ENCODE data around the gene SMIM45.

Gene SMIM45

DNA sequence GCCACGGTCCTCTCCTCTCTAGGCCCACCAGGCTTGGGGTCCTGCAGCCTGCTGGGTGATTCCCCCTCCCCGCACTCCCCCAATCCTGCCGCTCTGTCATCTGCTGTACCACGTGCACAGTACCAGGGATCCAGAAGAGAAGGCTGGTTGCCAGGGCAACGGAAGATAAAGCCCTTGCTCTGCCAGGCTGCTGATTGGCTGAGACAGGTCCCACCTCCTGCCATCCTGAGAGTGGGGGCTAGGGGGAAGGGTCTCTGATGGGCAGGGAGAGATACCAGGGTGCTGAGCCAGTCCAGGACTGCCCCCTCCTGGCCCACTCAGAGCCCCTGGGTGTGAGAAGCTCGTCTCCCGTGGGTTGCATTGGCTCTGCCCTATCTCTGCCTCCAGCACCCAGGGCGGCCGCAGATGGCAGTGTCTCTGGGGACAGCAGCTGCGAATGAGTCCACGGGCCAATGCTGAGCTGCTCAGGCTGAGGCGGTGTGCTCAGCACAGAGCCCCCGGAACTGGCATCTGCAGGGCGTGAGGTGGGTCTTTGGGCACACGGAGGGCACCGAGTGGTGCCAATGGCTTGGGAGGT, at the start of gene SMIM45:
TSS of gene SMIM45 (plus strand) at position 253 of the 577 bp plus-strand sequence.
- DNase-seq, result no peak

DNA sequence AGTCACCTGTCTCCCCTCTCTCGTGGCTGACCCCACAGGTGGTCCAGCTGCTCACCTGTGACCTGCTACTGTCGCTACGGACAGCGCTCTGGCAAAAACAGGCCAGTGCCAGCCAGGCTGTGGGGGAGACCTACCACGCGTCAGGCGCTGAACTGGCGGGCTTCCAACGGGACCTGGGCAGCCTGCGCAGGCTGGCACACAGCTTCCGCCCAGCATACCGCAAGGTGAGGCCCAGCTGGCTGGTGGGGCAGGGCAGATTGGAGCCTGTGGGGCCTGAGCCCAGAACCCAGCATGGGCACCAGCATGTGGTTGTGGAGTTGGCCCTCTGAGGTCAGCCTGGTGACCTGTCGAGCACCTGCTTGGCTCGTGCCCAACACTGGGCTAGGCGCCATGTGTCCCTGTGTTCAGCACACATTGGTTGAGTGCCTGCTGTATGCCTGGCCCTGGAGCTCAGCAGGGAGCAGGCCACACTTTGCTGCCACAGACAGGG, 49.0 kb upstream of the SMIM45 start:
- DNase-seq, result no peak

DNA sequence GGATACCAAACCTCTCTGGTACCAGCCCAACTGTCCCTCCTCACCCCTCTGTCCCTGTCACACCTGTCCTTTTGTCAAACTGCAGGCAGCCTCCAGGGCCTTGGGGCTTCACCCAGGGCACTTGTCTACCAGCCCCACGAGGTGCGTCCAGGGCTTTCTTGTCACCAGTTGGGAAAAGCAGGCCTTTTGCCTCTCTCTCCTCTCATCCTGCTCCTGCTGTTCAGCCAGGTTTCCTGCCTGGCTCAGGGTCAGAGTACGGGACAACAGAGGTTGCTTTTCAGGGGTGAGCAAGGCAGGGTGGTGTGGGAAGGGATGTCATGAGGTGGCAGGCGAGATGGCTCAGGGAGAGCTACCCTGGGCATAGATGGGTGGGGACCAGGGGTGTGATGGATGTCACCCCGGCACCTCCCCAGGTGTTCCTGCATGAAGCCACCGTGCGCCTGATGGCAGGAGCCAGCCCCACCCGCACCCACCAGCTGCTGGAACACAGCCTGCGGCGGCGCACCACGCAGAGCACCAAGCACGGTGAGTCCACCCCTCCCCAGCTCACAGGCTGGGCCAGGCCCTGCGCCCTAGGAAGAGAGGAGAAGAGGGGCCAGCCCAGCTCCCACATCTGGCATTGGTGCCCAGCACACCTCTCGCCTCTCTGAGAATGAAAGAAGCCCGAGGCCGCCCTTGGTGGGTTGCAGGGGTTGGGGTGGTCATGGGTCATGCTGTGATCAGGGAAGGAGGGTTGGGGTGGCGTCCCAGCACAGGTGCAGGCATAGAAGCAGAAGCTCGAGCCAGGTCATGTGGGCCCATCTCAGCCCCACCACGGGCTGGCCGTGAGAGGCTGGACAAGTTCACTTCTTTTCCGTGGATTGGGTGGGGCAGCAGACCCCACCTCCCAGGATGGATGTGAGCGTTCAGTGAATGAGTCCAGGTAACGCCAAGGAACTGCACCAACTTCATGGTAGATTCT, 47.2 kb upstream of the SMIM45 start:
- DNase-seq, result no peak

DNA sequence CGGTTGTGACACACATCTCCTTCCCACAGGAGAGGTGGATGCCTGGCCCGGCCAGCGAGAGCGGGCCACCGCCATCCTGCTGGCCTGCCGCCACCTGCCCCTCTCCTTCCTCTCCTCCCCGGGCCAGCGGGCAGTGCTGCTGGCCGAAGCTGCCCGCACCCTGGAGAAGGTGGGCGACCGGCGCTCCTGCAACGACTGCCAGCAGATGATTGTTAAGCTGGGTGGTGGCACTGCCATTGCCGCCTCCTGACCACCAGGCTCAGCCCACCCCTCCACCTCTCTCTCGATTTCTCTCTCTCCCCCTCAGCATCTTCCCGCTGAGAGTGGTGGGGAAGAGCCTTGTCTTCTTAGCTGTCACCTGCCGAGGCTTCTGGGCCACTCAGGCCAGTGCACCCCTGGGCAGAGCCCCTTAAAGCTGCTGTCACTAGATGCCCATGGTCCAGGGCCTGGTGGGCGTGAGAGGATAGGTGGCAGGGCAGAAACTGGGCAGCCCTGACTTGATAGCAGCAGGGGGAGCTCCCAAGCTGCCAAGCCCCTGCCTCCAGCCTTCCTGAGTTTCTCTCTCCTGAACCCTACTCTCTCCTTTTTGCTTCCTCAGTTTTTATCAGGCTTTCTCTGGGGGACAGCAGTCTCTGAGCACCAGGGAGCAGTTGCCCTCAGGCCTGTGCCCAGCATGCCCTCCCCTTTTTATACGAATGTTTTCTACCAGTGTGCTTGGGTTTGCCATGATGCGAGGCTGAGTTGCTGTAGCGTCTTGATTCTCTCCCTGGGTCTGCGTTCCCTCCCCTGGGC, 46.3 kb upstream of the SMIM45 start:
- DNase-seq, result no peak

DNA sequence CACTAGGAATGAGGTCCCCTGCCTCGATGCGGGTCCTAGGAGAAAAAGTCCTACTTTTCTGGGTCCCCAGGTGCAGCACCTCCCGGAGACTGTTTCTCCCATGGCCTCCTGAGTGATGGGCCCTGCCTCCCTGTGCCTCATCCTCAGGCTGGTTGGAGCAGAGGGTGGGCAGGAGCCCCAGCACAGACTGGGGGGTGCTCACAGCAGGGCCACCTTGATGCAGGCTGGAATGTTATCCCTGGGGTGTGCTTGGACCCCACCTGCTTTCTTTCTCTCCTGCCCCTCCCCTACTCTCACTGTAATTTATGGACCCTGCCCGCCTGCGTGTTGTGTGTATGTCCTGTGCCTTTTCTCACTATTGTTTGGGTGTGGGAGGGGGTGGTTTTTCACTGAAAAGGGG, 45.1 kb upstream of the SMIM45 start:
- no peak for DNase-seq

DNA sequence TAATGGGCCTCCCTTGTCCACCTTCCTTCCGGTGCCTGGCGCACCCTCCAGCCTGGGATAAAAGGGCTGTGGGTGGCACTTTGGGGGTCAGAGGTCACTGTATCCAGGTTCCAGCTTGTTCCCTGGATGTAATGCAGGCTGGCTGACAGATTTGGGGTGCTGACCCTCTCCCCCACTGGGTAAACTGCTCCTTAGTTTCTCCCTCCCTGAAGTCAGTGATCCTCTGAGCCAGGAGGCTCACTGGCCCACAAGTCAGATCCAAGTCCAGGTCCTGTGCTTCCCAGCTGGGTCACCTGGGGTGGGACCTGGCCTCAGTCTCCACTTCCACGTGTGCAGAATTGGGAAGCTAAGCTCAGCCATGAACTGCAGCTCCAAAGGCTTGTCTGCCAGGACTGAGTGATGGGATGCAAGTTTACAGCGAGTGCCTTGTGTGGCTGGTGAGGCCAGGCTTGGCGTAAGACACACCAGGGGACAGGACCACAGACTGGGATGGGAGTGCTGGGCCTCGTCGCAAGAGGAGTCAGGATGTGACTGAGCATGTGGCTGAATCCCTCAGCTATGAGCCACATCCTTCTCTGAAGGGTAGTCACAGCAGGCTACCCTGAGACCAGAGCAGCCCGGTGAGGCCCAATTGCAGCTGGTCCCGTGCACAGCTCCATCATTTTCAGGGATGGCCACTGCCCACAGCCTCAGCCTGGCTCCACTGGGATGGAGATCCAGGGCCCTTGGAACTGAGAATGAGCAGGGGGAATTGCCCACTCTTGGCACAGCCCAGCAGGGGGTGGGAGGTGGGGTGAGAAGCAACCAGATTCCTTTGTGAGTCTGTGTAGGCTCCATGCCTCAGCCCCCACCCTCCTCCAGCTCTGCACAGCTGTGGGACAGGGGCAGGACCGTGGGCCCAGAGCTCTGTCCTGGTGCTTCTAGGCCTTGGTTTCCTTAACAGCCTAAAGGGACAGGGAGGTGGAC, 44.2 kb upstream of the SMIM45 start:
- no peak for DNase-seq

DNA sequence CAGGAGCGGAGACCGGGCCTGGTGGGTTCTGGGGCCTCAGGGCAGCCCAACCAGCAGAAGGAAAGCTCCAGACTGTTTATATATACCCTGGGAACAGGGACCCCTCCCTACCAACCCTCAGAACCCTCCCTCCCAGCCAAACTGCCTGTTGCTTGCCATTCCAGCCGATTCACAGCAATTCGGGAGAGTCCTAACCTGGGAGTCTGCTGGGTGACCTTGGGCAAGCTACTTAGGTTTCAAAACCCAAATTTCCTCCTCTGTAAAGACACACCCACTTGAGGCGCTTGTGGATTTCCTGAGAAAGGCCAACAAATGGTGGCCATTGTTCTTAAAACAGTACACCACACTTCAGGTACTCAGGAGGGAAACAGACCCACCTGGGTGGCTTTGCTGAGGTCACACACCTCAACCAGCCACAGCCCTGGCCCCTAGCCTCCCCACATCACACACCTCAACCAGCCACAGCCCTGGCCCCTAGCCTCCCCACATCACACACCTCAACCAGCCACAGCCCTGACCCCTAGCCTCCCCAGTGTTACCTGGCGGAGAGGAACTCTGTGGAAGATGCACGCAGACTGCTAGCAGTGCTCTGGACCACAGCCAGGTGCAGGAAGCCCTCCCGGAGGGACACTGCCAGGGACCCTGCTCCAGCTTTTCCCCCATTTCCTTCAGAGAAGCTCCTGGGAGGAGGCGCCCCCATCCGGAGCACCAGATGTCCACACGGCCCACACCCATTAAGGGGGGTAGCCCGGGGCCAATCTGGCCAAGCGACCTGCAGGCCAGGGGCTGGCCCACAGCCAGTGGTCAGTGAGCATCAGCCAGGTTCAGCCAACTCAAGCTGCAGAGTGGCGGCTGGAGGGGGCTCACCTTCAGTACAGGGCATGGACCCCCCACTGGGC, 43.3 kb upstream of the SMIM45 start:
- no peak for DNase-seq

DNA sequence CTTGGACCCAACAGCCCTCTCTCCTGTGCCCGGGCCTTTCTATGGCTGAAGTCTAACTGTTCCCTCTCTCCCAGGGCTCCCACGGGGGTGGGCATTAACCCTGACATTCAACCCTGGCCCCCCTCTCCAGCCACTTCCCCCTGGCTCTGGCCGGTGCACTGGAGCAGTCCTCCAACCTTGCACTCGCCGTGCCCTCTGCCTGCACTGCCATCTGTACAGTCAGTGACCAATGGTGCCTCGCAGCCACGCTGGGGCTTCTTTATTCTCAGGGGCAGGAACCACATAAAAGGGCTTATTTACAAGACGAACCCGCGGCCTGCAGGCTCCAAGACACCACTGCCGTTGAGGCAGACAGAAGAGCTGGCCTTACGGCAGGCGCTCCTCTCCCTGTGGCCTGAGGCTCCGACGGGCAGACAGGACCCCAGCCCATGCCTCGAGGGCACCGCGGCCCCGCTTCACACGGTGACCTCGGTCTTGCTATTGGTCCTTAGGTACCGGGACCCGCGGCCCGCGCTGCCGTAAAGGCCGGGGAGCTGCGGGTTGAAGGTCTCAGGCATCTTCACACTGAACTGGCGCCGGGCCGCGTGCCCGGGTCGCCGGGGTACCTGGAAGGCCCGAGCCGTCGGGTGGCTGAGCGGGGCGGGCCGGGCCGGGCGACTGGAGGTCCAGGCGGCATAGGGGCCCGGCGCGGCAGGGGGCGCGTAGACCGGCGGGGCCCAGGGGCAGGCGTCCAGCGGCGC, 42.5 kb upstream of the SMIM45 start:
- no peak for DNase-seq

DNA sequence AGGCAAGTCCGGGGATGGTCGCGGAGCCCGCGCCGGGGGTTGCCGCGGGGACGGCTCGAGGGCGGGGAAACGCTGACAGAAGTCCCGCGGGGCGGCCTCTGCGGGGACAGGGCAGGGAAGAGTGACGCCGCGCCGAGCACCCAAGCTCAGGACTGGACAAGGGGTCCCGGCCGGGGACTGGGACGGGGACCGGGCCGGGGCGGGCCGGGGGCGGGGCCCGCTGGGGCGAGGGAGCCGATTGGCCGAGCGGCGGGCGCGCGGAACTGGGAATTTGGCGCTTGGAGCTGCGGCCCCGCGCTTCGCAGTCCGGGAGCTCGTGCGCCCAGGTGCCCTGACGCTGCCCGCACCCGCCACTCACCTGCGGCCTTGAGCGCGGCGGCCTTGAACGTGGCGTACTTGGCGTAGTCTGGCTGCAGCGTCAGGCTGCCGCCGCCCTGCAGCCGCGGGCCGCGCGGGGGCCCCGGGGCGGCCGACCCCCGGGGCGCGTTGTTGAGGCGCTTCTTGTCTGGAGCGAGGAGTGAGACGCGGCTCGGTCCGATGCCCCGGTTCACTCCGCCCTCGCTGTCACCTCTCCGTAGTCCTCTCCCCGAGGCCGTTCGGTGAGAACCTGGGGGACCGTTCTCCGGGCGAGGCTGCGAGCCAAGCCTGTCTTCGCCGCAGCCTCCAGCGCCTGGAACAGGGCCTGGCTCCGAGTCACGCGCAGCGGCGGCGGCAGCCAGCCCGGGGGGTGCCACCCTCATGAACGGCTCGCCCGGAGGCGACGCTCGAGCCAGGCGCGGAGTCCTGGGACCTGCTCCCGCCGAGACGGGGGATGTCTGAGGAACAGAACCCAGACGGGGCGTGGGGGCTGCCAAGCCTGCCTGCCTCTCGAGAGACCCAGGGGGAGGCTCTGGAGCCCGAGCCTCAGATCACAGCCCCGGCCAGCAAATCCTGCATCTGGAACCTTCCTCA, 41.6 kb upstream of the SMIM45 start:
- DNase-seq, result no peak

DNA sequence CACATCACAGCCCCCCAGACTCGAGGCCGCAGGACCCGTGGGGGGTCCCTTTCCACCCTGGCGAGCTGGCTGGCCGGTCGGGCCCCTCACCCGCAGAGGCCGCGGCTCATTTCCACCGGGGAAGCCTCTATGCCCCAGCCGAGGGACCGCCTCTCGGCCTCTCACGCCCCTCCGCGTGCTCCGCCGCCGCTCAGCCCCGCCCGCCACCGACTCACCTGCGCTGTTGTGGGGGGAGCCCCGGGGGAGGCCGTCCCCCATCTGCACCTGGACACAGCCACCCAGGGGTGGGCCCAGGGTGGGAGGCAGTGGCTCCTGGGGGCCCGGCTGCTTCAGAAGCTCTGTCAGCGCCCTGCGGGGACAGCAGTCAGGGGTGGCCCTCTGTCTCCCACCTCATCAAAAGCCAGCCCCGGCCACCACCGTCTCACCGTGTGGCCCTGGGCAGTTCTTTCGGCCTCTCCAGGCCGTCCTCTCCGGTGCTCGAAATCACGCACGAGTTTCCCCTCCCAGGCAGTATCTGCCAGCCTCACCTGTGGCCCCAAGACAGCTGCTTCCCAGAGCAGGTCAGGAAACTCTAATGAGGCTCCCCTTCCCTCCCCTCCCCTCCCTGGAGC, 40.8 kb upstream of the SMIM45 start:
- no peak for DNase-seq

DNA sequence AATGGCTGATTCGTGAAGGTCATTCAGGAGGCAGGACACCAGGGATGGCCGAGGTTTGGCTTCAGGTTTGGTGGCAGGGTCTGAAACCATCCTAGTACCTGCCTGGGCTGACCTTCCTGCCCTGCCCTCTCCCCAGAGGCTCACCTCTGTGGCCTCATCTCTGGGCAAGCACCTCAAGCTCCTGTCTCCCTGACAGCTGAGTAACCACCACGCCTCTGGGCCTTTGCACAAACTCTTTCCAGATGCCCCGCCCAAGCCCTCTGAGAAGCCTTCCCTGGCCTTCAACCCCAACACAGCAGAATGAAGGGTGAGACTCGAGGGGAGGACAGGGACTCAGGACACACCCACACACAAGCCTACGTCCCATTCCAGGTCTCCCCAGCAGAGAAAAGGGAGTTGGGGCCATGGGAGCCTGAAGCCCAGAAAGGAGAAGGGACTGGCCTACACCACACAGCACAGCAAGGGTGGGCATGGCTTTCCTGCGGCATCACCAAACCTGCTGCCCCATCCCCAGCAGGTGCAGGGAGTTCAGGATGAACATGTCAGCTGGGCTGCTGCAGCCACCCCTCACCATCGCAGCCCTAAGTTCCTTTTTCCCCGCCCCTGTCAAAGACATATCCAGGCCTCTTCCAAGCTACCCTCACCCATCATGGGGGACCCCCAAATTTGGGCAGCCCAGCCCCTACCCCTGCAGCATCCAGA, 39.5 kb upstream of the SMIM45 start:
- DNase-seq, result no peak

DNA sequence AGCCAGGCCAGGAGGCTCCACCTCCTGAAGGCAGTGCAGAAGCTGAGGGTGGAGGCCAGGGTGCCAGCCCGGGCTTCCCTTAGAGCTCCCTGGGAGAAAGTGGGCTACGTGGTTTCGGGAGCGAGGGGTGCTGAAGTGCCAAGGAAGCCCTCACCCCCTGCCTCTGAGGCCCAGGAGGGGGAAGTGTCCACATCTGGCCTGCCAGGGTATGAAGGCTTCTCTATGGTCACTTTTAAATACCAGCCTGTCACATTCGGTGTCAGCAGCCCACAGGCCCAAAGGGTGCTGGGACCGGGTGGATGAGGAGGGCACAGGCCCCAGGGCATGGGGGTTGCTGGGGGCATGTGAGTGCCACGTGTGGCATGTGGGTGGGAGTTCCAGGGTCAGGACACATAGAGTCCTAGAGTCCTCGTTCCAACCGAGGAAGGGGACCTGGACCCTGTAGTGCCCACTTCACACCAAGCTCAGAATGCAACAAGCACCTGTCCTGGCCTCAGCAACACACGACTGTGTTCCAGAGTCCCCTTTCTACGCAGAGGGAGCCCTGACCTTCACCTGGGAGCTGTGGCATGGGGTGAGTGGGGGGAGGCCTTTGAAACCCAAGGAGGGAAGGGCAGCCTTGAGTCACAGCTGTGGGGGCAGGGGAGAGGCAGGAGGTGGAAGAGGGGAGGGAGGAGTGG, 38.8 kb upstream of the SMIM45 start:
- DNase-seq, result no peak

DNA sequence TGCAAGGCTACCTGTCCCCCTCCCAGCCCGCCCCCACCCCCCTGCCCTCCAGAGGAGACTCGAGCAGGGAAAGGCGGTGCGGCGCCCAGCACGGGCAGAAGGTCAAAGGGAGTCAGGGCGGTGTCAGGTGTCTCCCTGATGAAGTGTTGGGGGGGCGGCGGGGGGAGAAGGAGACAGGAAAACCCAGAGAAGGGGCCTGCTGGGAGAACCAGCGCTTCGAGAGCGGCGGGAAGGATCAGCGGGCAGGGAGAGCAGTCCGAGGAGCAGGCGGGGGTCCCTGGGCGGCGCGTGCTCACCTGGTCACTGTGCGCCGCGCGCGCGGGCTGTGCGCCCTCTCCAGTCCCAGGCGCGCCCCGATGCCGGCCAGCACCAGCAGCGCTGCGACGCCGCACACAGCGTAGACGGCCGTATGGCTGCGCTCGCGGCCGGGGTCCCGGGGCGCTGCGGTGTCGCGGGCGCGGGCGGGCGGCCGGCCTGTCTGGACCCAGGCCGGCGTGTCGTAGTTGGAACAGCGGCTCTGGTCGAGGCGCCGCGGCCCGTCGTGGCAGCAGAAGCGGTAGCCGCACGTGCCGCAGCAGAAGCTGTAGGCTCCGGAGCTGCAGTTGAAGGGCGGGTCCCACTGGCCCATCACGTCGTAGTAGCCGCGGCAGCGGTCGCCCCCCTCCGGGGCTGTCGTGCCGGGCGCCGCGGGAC, 38.0 kb upstream of the SMIM45 start:
- DNase-seq, result no peak

DNA sequence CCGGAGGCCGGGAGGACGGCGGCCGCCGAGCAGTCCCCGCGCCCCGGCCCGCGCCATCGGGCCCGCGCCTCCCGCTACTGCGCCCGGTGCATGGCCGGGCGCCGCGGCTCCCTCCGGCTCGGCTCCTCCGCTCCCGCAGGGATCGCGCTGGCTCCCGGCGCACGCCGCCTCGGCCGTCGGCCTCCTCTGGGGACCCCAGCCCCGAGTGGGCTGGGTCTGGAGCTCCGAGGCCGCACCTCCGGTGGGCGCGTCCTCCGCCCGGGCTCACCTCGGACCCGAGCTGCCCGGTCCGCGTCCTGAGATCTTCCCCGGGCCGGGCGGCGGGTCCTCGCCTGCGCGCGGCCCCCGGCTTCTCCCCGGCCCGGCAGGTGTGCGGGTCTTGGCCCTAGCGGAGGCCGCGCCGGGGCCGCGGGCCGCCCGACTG, 37.3 kb upstream of the SMIM45 start:
- DNase-seq, result no peak

DNA sequence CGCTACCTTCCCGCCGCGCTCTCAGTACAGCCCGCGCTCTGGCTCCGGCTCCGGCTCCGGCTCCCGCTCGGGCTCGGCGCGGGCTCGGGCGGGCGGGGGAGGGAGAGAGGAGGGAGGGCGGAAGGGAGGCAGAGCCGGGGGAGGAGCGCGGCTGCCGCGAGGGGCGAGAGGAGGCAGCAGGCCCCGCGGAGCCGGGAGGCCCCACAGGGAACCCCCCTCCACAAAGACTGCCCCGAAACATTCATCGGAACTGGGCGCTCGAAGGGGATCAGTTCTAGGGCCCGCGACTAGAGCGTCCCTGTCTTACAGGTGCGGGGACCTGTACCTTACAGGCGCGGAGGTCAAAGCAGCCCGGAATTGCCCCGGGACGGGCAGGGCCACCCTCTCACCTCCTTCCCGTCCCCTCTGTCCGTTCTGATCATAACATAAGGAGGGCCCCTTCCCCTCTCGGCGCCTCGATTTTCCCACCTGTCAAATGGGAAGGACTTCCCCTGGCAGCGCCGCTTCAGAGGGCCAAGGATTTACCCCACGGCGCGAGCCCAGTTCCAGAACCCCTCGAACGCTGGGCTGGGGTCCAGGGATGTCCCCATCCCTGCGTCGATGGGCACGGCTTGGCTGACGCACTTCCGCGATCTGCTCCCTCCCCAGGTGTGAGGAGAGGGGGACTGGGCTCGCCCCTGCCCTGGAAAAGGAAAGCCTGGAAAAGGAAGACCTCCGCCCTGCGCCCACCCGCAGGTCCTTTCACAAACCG, 36.7 kb upstream of the SMIM45 start, which contains the start of gene SHISA8:
TSS of gene SHISA8 (minus strand) at position 40 of the 751 bp plus-strand sequence. CDS start 407 bp downstream, outside the sequence.
- no peak for DNase-seq

All from NK-92 treated with Interleukin-12 subunit alpha and Interleukin-12 subunit beta, amount 100 ng/mL, for 24 hours (cell line).